Stimulated activated CD4-positive, alpha-beta T cell treated with anti-CD3 and anti-CD28 coated beads, Interleukin-4, amount 100 ng/mL, for 4 hours (primary cell): Measurements from ENCODE around the gene ADCY2.

Source experiments
- DNase-seq, 2 experiments: peaks; one replicate each; pipeline ENCODE4 v3.0.0-alpha.2; 2020

The ADCY2 gene

GRCh38 chr5:7801891-7802614, 406.1 kb downstream of the ADCY2 start:
- no peak for DNase-seq

DNA sequence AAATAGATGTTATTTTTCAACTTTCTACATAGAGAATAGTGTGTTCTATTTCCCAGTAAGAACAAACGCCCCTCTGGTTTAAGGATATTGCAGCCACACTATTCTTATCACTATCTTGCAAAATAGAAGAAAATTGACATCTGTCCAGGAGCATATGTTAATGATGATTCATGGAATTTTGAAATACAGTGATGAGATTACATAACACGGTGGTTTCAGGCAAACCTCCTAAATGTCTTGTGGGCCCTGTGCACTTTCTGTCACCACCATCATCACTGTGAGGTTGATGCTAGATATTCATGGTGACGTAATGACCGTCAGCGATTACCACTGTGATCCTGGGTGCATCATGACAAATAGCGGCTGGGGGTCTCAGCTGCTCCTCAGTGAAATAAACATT, 406.9 kb downstream of the ADCY2 start:
- DNase-seq, result no peak

DNA sequence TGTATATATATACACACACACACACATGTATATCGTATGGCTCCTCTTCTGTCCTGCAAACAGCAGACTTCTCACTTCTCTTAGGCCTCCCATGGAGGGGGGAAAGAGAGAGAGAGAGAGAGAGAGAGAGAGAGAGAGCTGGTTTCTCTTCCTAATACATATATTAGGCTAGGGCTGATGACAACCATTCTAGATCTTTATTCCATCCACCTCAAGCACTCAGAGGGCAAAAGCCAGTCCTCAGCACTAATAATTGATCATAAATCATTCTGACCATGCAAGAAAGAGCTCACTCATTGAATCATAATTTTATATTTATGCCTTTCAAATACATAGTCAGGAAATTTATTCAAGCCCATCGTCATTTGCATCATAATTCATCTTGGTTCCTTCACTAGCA, 408.0 kb downstream of the ADCY2 start:
- no peak for DNase-seq

GRCh38 chr5:7805379-7805778, 409.4 kb downstream of the ADCY2 start:
- DNase-seq, result no peak

GRCh38 chr5:7808998-7809397, 413.1 kb downstream of the ADCY2 start:
- DNase-seq, result no peak

DNA sequence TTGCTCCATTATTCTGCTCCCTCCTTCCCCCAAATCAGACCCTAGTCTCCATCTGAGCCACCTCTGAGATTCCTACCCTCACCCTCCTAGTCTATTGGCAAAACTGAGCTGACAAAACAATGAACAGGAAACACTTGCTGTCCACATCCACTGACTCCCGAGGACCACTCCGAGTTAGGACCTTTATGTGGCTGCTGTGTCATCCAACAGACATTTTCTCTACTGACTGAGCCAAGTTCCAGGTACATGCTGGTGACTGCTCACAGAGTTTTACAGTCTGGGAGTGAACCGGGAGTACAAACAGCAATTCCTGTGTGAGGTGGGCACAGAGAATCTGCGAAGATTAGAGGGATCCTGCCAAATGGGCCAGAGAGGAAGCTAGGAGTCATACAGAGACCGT, 415.8 kb downstream of the ADCY2 start:
- no peak for DNase-seq

GRCh38 chr5:7813007-7813406, 417.1 kb downstream of the ADCY2 start:
- DNase-seq, result no peak

DNA sequence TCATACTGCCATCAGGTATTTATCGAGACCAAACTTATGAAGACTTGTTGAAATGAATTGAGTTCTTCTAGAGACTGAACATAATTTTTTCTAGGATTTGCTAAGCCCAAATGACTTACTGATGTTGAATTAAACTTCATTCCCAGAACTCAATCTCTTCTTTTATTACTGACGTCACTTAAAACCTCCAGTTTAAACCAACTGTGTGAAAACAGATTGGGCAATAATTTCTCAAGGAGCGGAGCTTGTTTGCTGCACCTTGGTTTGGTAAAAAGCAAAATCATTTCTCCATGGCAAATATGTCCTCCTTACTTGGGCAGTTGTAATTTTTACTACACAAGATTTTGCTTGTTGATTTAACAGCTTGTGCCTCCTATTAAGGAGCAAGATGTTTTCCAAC, 417.6 kb downstream of the ADCY2 start:
- DNase-seq, result no peak

GRCh38 chr5:7814816-7815215, 418.9 kb downstream of the ADCY2 start:
- DNase-seq, result no peak

DNA sequence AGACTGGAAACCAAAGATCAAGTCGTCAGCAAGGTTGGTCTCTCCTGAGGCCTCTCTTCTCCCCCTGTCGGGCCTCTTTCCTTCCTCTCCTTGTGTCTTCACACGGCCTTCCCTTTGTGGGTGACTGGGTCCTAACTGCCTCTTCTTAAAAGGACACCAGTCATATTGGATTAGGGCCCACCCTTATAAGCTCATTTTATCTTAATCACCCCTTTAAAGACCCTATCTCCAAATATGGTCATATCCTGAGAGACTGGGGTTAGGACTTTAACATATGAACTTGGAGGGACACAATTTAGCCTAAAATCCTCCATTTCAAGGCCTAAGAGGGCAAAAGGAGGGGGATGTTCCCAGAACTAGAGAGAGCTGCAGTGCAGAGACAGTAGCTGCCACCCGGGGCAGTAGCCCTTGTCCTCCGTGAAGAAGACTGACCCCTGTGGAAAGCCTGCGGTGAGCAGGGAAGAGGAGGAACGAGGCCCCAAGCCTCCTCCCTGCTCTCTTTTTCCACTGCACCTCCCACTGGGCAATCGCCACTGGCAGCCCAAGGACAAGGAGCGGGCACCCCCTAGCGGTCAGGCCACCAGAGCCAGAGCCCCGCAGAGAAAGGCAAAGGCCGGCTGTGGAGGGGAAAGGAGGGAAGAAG, 420.1 kb downstream of the ADCY2 start:
- peak; percentile 35 to 65 for DNase-seq

GRCh38 chr5:7816535-7816901, 420.6 kb downstream of the ADCY2 start:
- DNase-seq, result no peak

DNA sequence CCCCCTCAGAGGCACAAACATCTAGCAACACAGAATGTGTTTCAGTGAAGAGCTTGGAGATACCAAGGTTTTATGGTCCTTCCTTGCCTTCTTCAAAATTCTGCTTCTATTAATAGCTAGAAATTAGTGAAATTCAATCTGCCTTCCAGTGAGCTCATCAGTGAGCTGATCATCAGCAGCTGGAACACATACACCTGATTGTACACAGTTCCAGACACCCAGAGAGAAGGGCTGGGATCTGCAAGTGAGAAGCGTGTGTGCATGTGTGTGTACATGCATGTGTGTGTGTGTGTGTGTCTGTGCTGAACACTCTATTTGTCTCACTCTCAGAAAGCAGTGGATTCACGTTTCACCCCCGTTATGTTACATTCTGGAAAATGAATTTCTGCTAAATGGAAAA, 426.5 kb downstream of the ADCY2 start:
- DNase-seq, result no peak

DNA sequence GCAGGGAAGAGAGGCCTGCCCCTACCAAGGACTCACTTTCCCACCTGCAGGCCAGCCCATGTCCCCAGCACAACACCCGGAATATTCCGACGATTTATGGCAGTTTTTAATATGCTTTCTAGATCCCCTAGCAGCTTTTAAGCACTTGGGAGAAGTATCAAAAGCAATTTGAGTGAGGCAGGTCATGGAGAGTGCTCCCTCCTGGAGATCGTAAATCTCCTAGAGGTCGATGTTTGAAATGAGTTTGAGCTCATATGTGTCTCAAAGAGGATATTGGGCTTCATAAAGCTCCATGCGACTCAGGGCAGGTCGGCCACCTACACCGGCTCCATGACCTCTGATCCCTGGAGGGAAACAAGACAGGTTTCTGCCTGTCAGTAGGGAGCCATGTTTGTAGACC, 427.7 kb downstream of the ADCY2 start:
- DNase-seq, result no peak

DNA sequence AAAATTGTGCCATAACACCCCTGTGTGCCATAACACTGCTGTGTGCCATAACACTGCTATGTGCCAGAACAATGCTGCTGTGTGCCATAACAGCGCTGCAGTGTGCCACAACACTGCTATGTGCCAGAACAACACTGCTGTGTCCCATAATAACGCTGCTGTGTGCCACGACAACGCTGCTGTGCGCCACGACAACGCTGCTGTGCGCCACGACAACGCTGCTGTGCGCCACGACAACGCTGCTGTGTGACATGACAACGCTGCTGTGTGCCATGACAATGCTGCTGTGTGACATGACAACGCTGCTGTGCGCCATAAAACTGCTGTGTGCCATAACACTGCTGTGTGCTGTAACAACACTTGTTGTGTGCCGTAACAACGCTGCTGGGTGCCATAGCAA, 429.1 kb downstream of the ADCY2 start:
- DNase-seq, result no peak

DNA sequence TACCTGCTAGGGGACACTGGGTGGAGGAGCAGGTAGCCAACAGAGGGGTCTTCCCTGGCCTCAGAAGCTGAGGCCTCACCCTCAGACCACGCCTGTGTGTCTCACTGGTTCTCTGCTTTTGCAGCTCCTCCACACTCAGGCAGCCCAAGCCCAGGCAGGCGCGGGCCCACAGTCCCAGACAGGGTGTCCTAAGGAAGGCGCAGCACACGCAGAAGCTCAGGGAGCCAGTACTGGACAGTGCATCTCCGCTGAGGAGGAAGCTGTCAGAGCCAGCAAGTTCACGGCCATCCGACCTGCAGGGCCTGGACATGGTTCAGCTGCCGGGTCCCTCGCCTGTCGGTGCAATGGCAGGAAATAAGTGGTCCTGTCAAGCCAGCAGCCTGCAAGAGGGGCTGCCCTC, 429.7 kb downstream of the ADCY2 start:
- DNase-seq, result no peak

- no peak for DNase-seq
Measured at GRCh38 chr5:7827610-7828009, 431.7 kb downstream of the ADCY2 start.

DNA sequence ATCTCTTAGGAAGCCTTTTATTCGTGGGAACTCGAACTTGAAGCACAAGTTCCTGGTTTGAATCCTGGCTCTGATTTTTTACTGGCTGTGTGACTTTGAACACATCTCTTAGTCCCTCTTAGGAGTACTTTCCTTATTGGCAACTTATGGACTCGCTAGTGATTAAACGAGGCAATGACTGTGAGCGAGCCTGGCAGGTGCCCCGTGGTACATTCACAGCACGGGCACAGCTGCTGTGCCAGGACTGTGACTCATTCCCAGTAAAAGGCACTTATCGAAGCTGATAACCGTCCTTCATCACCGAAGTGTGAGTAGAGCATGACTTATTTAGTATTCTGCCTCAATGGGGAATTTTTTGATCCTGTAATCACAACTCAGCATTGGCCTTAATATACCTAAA, 432.3 kb downstream of the ADCY2 start:
- no peak for DNase-seq

DNA sequence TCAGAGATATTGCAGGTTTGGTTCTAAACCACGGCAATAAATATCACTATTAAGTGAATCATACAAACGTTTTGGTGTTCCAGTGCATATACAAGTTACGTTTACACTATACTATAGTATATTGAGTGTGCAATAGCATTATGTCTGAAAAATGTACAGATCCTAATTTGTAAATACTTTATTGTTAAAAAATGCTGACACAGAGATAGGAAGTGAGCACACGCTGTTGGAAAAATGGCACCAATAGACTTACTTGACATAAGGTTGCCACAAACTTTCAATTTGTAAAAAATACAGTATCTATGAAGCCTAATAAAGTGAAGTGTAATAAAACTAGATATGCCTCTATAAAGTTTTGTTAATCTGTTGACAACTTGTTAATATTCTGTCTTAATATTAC, 439.0 kb downstream of the ADCY2 start:
- DNase-seq, result no peak

DNA sequence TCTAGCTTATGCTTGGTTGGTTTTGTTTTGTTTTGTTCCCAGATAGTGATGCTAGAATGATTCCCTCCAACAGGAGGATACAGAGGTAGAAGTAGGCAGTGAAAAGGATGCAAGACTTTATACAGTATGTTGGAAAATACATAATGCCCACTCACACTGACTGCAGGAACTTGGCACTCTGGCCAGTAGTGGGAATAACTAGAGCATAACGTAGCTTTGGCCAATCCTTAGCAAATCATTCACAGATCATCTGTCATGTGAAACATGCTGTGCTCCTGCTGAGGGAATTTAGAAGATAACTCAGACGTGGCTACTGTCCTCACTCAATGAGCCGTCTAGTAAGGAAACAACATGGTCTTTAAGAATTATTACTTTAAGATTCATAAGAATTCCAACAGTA, 441.5 kb downstream of the ADCY2 start:
- DNase-seq, result no peak

- DNase-seq, result no peak
Measured at GRCh38 chr5:7842531-7842930, 446.6 kb downstream of the ADCY2 start.

GRCh38 chr5:7844901-7845300, 449.0 kb downstream of the ADCY2 start:
- no peak for DNase-seq

DNA sequence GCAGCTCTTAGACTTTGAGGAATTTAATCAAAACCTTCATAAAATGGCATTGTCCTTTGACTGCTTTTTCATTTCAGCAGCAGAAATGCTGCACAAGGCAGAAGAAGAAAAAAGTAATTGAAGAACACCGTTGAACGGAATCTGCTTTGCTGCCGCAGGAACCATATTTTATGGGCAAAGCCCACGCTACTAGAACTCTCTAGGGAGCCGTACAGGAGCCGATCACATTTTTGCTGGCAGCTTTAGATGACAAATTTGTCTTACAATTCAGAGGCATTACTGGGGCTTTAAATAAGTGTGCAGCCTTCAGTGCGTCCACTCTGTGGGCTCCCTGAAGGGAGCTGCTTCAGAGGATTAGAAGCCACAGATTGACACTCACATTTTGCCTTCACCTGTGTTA, 449.6 kb downstream of the ADCY2 start:
- no peak for DNase-seq

DNA sequence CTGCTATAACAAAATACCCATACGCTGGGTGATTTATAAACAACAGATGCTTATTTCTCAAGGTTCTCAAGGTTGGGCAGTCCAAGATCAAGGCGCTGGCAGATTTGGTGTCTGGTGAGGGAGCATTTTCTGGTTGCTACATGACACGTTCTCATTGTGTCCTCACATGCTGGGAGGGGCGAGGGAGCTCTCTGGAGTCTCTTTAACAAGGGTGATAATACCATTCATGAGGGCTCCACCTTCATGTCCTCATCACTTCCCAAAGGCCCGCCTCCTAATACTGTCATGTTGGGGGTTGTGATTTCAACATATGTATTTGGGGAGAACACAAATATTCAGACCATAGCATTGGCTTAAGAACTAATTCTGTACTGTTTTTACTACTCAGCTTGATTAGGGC, 450.4 kb downstream of the ADCY2 start:
- no peak for DNase-seq

GRCh38 chr5:7848296-7848695, 452.4 kb downstream of the ADCY2 start:
- no peak for DNase-seq
